ENCODE measurements around the gene MORC1. TPM values are rescaled to one million over a fixed set of nuclear protein-coding genes. Genes with fewer than 3 reads are reported as not detected.

MORC1 gene

DNA sequence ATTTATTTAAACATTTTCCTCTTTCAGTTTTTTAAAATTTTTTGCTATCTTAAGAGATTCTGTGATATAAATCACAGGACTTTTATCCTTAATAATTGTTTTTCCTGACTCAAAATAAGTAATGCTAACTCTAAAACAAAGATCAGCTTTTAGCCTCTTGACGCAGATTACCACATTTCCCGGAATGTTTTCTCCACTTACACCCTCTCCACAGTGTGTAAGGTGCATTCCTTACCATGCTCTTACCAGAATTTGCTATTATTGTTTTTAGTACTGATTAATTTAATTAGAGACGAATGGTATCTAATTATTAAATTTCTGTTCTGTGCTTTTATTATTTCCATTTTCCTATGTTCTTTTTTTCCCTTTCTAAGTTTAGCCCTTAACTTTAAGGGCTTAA, 199.1 kb downstream of the MORC1 start:
- Histone ChIP-seq H3K36me3 (ENCODE audit: insufficient read depth, low read length) (no peaks in the 10 kb centered on the region), H3K4me1 (ENCODE audit: control insufficient read depth, insufficient read depth, low read length) (peaks cover 4% of the 10 kb centered on the region), H3K9me3 (replicated peaks; ENCODE audit: low read length) (no peaks in the 10 kb centered on the region), H3K4me3 (ENCODE audit: low read length) (no peak overlapping the region), H3K27me3 (ENCODE audit: control insufficient read depth, insufficient read depth, low read length) (no peaks in the 10 kb centered on the region), H3K9ac (ENCODE audit: low read depth, low read length) (no peak overlapping the region), H3K4me2 (ENCODE audit: low read length) (no peak overlapping the region)

DNA sequence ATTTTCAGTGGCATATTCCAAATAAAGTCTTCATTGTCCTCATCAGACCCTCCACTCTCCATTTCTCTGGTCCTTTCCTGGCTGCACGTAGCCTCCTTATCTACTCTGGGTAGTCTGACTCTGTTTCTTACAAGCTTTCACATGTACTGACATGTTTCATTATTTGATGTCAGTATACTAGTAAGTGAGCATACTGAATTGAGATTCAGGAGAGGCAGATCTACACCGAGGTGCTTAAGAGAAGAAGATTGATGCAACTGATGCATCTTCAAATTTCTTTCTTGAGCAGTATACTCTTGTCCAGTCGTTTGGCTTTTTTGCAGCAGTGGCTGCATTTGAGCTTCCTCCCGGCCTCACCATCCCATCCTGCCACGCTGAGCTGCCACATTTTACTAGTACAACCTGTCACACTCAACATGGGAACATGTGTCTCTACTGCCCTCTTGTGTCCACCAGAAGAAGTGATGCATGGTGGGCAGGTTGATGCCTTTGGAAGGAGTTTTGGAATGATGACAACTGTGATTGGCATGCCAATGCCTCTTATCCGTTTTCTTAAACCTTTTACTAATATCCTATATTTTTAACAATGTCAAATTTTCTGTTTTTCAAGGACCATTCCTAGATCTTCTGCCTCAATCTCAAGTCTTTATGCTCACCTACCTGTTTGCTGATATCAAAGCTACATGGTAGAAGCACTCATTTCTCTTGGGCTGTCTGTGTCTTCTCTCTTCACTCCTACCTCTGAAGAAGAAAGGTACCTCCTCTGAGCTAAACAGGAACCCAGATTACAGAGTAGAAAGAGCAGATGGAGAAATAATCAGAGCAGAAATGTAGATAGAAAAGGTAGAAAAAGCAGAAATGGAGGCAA, 202.9 kb downstream of the MORC1 start:
- H3K9ac ChIP-seq (ENCODE audit: low read depth, low read length): no peak overlapping the region
- H3K4me2 ChIP-seq (ENCODE audit: low read length): no peak overlapping the region
- no peaks in the 10 kb centered on the region for H3K36me3 ChIP-seq (ENCODE audit: insufficient read depth, low read length)
- no peaks in the 10 kb centered on the region for H3K9me3 ChIP-seq (replicated peaks; ENCODE audit: low read length)
- no peak overlapping the region for H3K4me3 ChIP-seq (ENCODE audit: low read length)
- no peaks in the 10 kb centered on the region for H3K27me3 ChIP-seq (ENCODE audit: control insufficient read depth, insufficient read depth, low read length)
- peaks cover 4% of the 10 kb centered on the region for H3K4me1 ChIP-seq (ENCODE audit: control insufficient read depth, insufficient read depth, low read length)

- H3K4me2 ChIP-seq (ENCODE audit: low read length): no peak overlapping the region
- H3K9ac ChIP-seq (ENCODE audit: low read depth, low read length): no peak overlapping the region
- H3K4me3 ChIP-seq (ENCODE audit: low read length): no peak overlapping the region
- no peaks in the 10 kb centered on the region for H3K36me3 ChIP-seq (ENCODE audit: insufficient read depth, low read length)
- no peaks in the 10 kb centered on the region for H3K9me3 ChIP-seq (replicated peaks; ENCODE audit: low read length)
- no peaks in the 10 kb centered on the region for H3K4me1 ChIP-seq (ENCODE audit: control insufficient read depth, insufficient read depth, low read length)
- no peaks in the 10 kb centered on the region for H3K27me3 ChIP-seq (ENCODE audit: control insufficient read depth, insufficient read depth, low read length)
Observed at GRCh38 chr3:108909799-108910198, 208.1 kb downstream of the MORC1 start.

Small RNA genes lying within 50 kb of the gene (small RNA-seq; reads per million reads assigned to genes)
- gene RF00012: not detected

All from skeletal muscle satellite cell (primary cell).